GM12878 (cell line): Measurements from ENCODE around the gene ERC2. TPM values are rescaled to one million over a fixed set of nuclear protein-coding genes. Genes with fewer than 3 reads are reported as not detected.

Source experiments
- ATAC-seq: fragments of 200-7000 bp; cut with Tn5 transposase; 3 replicates; pipeline ENCODE4 v1.9.1; 2020; ENCODE audit warnings: mild to moderate bottlenecking, moderate library complexity
- BruUV-seq: library from RNA; stranded (reverse); fragments of 400-500 nt; replicated peaks from 2 replicates; lab custom pipeline; 2021; lab: Mats Ljungman, UMichigan
- CTCF ChIA-PET: fragments of 300-600 bp; sonication (Branson Sonifier 250); formaldehyde crosslinking; extraction: SDS; loops from one replicate; lab custom pipeline; 2021; ENCODE audit warnings: inconsistent platforms; lab: Yijun Ruan, JAX
- POLR2A ChIA-PET: fragments of 350-600 bp; formaldehyde crosslinking; extraction: SDS; loops from one replicate; lab custom pipeline; 2021; ENCODE audit warnings: inconsistent platforms; lab: Charles Lee
- RAD21 ChIA-PET: fragments of 300-600 bp; sonication (Branson Sonifier 250); formaldehyde crosslinking; loops from one replicate; lab custom pipeline; 2023; ENCODE audit warnings: antibody characterized with exemption; ENCODE audit not compliant: unreplicated experiment; lab: Charles Lee
- SMC1A ChIA-PET: fragments of 300-600 bp; sonication (Branson Sonifier 250); formaldehyde crosslinking; loops from one replicate; lab custom pipeline; 2023; ENCODE audit not compliant: unreplicated experiment, uncharacterized antibody; lab: Charles Lee
- DNase-seq: peaks from one replicate; pipeline ENCODE4 v3.0.0-alpha.2; 2011; ENCODE audit warnings: low read depth, low spot score
- FAIRE-seq: peaks from 3 replicates; lab custom pipeline; 2011; peaks lifted over from hg19 to GRCh38; lab: Jason Lieb, UNC
- H2AFZ ChIP-seq: 2 replicates; pipeline ENCODE4 v1.6.0; 2011; ENCODE audit warnings: low read depth, low read length, control low read depth; ENCODE audit not compliant: control insufficient read depth
- H3K27ac ChIP-seq: 2 replicates; pipeline ENCODE4 v1.5.1; 2011; ENCODE audit warnings: control low read depth; ENCODE audit not compliant: control insufficient read depth, insufficient read depth
- H3K27me3 ChIP-seq, 2 experiments: replicated peaks in 1 of 2; 2 replicates each; pipeline versions ENCODE4 v1.6.0 to v1.6.1; 2011; ENCODE audit warnings: low read length in 1 of 2; ENCODE audit not compliant: control insufficient read depth in 2 of 2, insufficient read depth in 2 of 2
- H3K36me3 ChIP-seq, 2 experiments: 2 replicates each; pipeline ENCODE4 v1.5.1; 2011; ENCODE audit warnings: low read length in 1 of 2; ENCODE audit not compliant: control insufficient read depth in 2 of 2, insufficient read depth in 2 of 2
- H3K4me1 ChIP-seq: 2 replicates; pipeline ENCODE4 v1.6.1; 2011; ENCODE audit warnings: mild to moderate bottlenecking, low read length, moderate library complexity, mixed read lengths; ENCODE audit not compliant: control insufficient read depth, insufficient read depth
- H3K4me2 ChIP-seq: 2 replicates; pipeline ENCODE4 v1.6.0; 2011; ENCODE audit warnings: control low read depth; ENCODE audit not compliant: control insufficient read depth, insufficient read depth
- H3K4me3 ChIP-seq: fragments of 200-600 bp; sonication (generic); 2 replicates; pipeline ENCODE4 v1.5.1; 2016
- H3K79me2 ChIP-seq: 2 replicates; pipeline ENCODE4 v1.6.0; 2011; ENCODE audit warnings: low read length; ENCODE audit not compliant: control insufficient read depth, insufficient read depth
- H3K9ac ChIP-seq: 2 replicates; pipeline ENCODE4 v1.8.0; 2011; ENCODE audit warnings: low read length, control low read depth, mixed read lengths; ENCODE audit not compliant: control insufficient read depth, insufficient read depth
- H3K9me3 ChIP-seq: replicated peaks from 3 replicates; pipeline ENCODE4 v1.5.1; 2011; ENCODE audit warnings: mild to moderate bottlenecking, low read length; ENCODE audit not compliant: control insufficient read depth, insufficient read depth
- H4K20me1 ChIP-seq: 2 replicates; pipeline ENCODE4 v1.6.0; 2011; ENCODE audit not compliant: control insufficient read depth, insufficient read depth
- BHLHE40 ChIP-seq, 2 experiments: fragments of 450-650 bp in 1 of 2; IDR thresholded peaks; 2 replicates each; pipeline ENCODE4 v1.6.1; 2011 to 2017; ENCODE audit warnings: low read depth in 2 of 2, borderline replicate concordance in 1 of 2, improper control_type of control experiment in 1 of 2, low read length in 1 of 2, mild to moderate bottlenecking in 1 of 2
- CBFB ChIP-seq: IDR thresholded peaks from 2 replicates; pipeline ENCODE4 v1.6.1; 2016; ENCODE audit warnings: antibody characterized with exemption, low read depth
- CBX3 ChIP-seq: fragments of 200-600 bp; sonication (generic); IDR thresholded peaks from 2 replicates; pipeline ENCODE4 v1.6.1; 2016; ENCODE audit warnings: low read depth, borderline replicate concordance
- CHD1 ChIP-seq: IDR thresholded peaks from 2 replicates; pipeline ENCODE4 v1.6.1; 2012; ENCODE audit warnings: low read depth, low read length, improper control_type of control experiment
- CHD2 ChIP-seq: IDR thresholded peaks from 2 replicates; pipeline ENCODE4 v1.6.1; 2011; ENCODE audit warnings: low read depth, low read length, improper control_type of control experiment, borderline replicate concordance
- GABPA ChIP-seq: IDR thresholded peaks from 2 replicates; pipeline ENCODE4 v1.6.1; 2014; ENCODE audit warnings: antibody characterized with exemption, low read depth, mild to moderate bottlenecking, inconsistent platforms
- MXI1 ChIP-seq: fragments of 150-350 bp; IDR thresholded peaks from 2 replicates; pipeline ENCODE4 v1.6.1; 2011; ENCODE audit warnings: low read depth, mild to moderate bottlenecking, inconsistent platforms, low read length, improper control_type of control experiment
- POLR2AphosphoS5 ChIP-seq: IDR thresholded peaks from 2 replicates; pipeline ENCODE4 v1.6.1; 2011; ENCODE audit warnings: mild to moderate bottlenecking, low read length, inconsistent platforms
- RAD51 ChIP-seq: fragments of 450-650 bp; IDR thresholded peaks from 2 replicates; pipeline ENCODE4 v1.6.1; 2016; ENCODE audit warnings: moderate library complexity, mild to moderate bottlenecking, inconsistent platforms
- SMAD5 ChIP-seq: IDR thresholded peaks from 2 replicates; pipeline ENCODE4 v1.6.1; 2016; ENCODE audit warnings: antibody characterized with exemption, low read depth
- SP1 ChIP-seq: IDR thresholded peaks from one replicate; pipeline ENCODE4 v1.6.1; 2011; ENCODE audit warnings: low read depth, low read length
- TBL1XR1 ChIP-seq: IDR thresholded peaks from 2 replicates; pipeline ENCODE4 v1.6.1; 2012; ENCODE audit warnings: low read depth, low read length, improper control_type of control experiment
- TCF3 ChIP-seq: IDR thresholded peaks from 2 replicates; pipeline ENCODE4 v1.6.1; 2012; ENCODE audit warnings: low read depth, mild to moderate bottlenecking, low read length, borderline replicate concordance; ENCODE audit not compliant: insufficient read depth
- ZNF24 ChIP-seq: fragments of 450-650 bp; IDR thresholded peaks from 2 replicates; pipeline ENCODE4 v1.6.1; 2017; ENCODE audit warnings: antibody characterized with exemption, mild to moderate bottlenecking
- ZNF622 ChIP-seq: fragments of 450-650 bp; IDR thresholded peaks from 2 replicates; pipeline ENCODE4 v1.6.1; 2017; ENCODE audit warnings: mild to moderate bottlenecking, inconsistent platforms
- ZSCAN29 ChIP-seq: fragments of 450-650 bp; IDR thresholded peaks from 2 replicates; pipeline ENCODE4 v1.6.1; 2017; ENCODE audit warnings: mild to moderate bottlenecking, moderate library complexity
- in situ Hi-C: fragments of 300-500 bp; cut with MboI; formaldehyde crosslinking; loops from 9 replicates; pipeline ENCODE4 v1.14.3; 2018; ENCODE audit warnings: mixed read lengths
- intact Hi-C: fragments of 100-400 bp; cut with micrococcal nuclease; formaldehyde crosslinking; loops from one replicate; pipeline ENCODE4 v1.14.2; 2022; ENCODE audit not compliant: unreplicated experiment
- polyA plus RNA-seq, 11 experiments: library from polyadenylated mRNA; depleted of rRNA in 4 of 11; unstranded in 6 of 11; stranded (reverse) in 5 of 11; fragments of >200 nt; fragmentation: Nextera tagmentation in 4 of 11; fragmentation: Illumina TruSeq in 1 of 11; extraction: Ambion mirVana in 4 of 11; extraction: Trizol in 1 of 11; gene quantifications; 1 replicate in 1 of 11; 2 replicates in 10 of 11; pipeline versions ENCODE4 v1.2.1 to v1.2.3, GENCODE V29; 2011 to 2016; ENCODE audit warnings: inconsistent platforms in 2 of 11, missing spikeins in 2 of 11, low read depth in 1 of 11
- total RNA-seq, 4 experiments: library from RNA; depleted of rRNA in 3 of 4; stranded (reverse); fragments of >200 nt in 3 of 4; fragmentation: Illumina TruSeq in 1 of 4; extraction: Trizol in 1 of 4; gene quantifications; 2 replicates each; pipeline versions ENCODE4 v1.2.1 to v1.2.3, GENCODE V29; 2013 to 2021
- TF ChIP-seq, protein P1 (sequence below): IDR thresholded peaks from 2 replicates; pipeline ENCODE4 v1.6.1; 2012; ENCODE audit warnings: low read depth, low read length, improper control_type of control experiment

ERC2 gene
- total and polyA plus RNA-seq, 10 of the 15 experiments (the other 5 are each of a cell fraction or from before 2014, with no cell fraction given), result 0.06 to 1.4 (median 0.12) TPM; not detected in 3

DNA sequence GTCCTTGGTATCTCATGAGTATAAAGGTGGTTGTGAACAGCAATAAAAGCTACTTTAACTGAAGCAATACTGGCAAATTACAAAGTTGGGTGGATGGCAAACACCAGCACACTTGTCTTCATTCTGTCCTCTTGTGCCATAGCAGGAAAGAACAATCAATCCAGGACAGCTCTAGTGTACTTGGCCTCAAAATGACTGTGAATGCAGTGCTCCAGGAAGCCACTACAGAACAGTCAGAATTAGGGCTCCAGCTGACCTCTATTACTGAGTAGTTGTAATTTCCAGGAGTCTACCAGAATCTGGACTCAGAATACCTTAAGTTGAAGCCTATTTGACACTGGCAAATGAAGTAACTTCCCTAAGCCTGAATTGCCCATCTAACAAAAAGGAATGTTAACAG lies 642.2 kb downstream of the ERC2 start:
- H3K4me2 ChIP-seq, result no peak overlapping the region
- no peaks in the 10 kb centered on the region for H4K20me1 ChIP-seq
- TF ChIP-seq CBX3, result no peak
- no peak for TF ChIP-seq ZNF622
- no peak for TF ChIP-seq CBFB
- TF ChIP-seq TCF3, result no peak
- TF ChIP-seq GABPA, result no peak
- TF ChIP-seq CHD2, result no peak
- TF ChIP-seq BHLHE40 (IDR thresholded peaks at IDR 0.05; ENCODE audit: borderline replicate concordance in 1 of 2, low read depth in 2 of 2, low read length in 1 of 2), result no peak
- no peak for TF ChIP-seq CHD1
- no peak for TF ChIP-seq POLR2AphosphoS5
- TF ChIP-seq, protein P1, sequence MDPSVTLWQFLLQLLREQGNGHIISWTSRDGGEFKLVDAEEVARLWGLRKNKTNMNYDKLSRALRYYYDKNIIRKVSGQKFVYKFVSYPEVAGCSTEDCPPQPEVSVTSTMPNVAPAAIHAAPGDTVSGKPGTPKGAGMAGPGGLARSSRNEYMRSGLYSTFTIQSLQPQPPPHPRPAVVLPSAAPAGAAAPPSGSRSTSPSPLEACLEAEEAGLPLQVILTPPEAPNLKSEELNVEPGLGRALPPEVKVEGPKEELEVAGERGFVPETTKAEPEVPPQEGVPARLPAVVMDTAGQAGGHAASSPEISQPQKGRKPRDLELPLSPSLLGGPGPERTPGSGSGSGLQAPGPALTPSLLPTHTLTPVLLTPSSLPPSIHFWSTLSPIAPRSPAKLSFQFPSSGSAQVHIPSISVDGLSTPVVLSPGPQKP, result no peak
- no peak for TF ChIP-seq MXI1
- no peak for TF ChIP-seq RAD51
- no peak for TF ChIP-seq TBL1XR1
- TF ChIP-seq ZNF24, result no peak
- TF ChIP-seq SP1, result no peak
- TF ChIP-seq ZSCAN29, result no peak
- TF ChIP-seq SMAD5, result no peak
- no peak overlapping the region for H2AFZ ChIP-seq
- H3K9me3 ChIP-seq, result no peaks in the 10 kb centered on the region
- H3K27me3 ChIP-seq, result no peaks in the 10 kb centered on the region
- H3K4me1 ChIP-seq, result no peaks in the 10 kb centered on the region
- intact Hi-C loops (no loop called here), in situ Hi-C loops (no loop called here)
- ChIA-PET POLR2A (no interaction called here), CTCF (no interaction called here), RAD21 (no interaction called here), SMC1A (no interaction called here)
- BruUV-seq, result no TSS peak
- H3K79me2 ChIP-seq, result no peaks in the 10 kb centered on the region
- H3K36me3 ChIP-seq, result no peaks in the 10 kb centered on the region
- no peak for ATAC-seq
- H3K9ac ChIP-seq, result no peak overlapping the region
- no peak for FAIRE-seq
- DNase-seq, result no peak
- H3K4me3 ChIP-seq, result no peak overlapping the region
- no peak overlapping the region for H3K27ac ChIP-seq
